ENCODE measurements around the gene FBRSL1.

DNA sequence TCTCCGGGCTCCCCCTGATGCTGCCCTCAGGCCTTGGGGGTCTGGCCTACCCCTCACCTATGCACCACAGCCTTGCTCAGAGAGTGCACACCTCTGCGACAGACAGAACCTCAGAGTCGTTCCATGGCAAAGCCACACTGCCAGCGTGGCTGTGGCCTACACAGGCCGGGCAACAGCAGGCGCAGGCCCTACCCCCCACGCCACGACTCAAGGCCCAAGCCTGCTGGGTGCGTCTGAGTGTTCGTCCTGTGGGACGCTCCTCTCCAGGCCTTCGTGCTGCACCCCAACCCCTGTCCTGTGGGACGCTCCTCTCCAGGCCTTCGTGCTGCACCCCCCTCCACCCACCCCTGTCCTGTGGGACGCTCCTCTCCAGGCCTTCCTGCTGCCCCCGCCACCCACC lies 66.3 kb downstream of the FBRSL1 start:
- TF ChIP-seq, protein P1, sequence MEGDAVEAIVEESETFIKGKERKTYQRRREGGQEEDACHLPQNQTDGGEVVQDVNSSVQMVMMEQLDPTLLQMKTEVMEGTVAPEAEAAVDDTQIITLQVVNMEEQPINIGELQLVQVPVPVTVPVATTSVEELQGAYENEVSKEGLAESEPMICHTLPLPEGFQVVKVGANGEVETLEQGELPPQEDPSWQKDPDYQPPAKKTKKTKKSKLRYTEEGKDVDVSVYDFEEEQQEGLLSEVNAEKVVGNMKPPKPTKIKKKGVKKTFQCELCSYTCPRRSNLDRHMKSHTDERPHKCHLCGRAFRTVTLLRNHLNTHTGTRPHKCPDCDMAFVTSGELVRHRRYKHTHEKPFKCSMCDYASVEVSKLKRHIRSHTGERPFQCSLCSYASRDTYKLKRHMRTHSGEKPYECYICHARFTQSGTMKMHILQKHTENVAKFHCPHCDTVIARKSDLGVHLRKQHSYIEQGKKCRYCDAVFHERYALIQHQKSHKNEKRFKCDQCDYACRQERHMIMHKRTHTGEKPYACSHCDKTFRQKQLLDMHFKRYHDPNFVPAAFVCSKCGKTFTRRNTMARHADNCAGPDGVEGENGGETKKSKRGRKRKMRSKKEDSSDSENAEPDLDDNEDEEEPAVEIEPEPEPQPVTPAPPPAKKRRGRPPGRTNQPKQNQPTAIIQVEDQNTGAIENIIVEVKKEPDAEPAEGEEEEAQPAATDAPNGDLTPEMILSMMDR (IDR thresholded peaks at IDR 0.05; ENCODE audit: insufficient read depth, low read length): no peak
- TF ChIP-seq, protein P2, sequence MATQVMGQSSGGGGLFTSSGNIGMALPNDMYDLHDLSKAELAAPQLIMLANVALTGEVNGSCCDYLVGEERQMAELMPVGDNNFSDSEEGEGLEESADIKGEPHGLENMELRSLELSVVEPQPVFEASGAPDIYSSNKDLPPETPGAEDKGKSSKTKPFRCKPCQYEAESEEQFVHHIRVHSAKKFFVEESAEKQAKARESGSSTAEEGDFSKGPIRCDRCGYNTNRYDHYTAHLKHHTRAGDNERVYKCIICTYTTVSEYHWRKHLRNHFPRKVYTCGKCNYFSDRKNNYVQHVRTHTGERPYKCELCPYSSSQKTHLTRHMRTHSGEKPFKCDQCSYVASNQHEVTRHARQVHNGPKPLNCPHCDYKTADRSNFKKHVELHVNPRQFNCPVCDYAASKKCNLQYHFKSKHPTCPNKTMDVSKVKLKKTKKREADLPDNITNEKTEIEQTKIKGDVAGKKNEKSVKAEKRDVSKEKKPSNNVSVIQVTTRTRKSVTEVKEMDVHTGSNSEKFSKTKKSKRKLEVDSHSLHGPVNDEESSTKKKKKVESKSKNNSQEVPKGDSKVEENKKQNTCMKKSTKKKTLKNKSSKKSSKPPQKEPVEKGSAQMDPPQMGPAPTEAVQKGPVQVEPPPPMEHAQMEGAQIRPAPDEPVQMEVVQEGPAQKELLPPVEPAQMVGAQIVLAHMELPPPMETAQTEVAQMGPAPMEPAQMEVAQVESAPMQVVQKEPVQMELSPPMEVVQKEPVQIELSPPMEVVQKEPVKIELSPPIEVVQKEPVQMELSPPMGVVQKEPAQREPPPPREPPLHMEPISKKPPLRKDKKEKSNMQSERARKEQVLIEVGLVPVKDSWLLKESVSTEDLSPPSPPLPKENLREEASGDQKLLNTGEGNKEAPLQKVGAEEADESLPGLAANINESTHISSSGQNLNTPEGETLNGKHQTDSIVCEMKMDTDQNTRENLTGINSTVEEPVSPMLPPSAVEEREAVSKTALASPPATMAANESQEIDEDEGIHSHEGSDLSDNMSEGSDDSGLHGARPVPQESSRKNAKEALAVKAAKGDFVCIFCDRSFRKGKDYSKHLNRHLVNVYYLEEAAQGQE (IDR thresholded peaks at IDR 0.05; ENCODE audit: insufficient replicate concordance, low read depth): no peak
- no peak for TF ChIP-seq POLR2AphosphoS5 (IDR thresholded peaks at IDR 0.05; ENCODE audit: low read depth)
- TF ChIP-seq GABPA (IDR thresholded peaks at IDR 0.05; ENCODE audit: low read depth): no peak
- no peak for TF ChIP-seq SPI1 (IDR thresholded peaks at IDR 0.05; ENCODE audit: borderline replicate concordance, low read depth)

Measured in HL-60 (cell line).